Measurements from ENCODE around the gene DDR2.

DDR2 gene

DNA sequence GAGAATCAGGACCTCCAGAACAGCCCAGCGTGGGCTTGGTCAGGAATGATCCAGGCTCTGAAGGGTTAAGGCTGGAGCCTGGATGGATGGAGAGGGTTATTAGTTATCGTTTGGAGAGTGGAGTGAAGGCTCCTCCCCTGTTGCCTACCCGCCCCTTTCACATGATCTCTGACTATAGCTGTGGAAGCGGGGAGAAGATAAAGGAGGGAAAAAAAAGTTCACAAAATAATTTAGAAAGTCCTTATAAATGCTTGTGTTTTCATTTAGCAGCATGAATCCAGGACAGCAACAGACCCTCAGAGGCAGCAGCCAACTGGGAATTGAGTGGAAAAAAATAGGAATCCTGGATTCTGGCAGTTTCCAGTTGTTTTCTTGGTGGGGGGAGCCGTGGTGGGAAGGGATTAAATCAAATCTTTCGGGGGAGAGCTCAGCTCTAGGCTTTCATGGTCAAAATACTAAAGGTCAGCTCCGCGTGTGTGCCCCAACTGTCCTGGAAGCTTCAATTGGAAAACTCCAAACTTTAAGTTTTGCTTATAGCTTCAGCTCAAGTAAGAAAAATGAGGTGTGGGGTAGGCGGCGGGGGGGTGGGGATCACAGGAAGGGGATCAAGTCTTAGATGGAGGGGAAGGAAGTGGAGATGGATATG, 595 bp upstream of the DDR2 start:
- no peak for DNase-seq
- H3K9me2 ChIP-seq (replicated peaks; ENCODE audit: insufficient read depth, low read length): no peaks in the 10 kb centered on the region
- no peak overlapping the region for H3K4me3 ChIP-seq (ENCODE audit: low read length)
- no peaks in the 10 kb centered on the region for H3K27me3 ChIP-seq (replicated peaks; ENCODE audit: insufficient read depth, low read length)
- no peaks in the 10 kb centered on the region for H3K9me3 ChIP-seq (replicated peaks; ENCODE audit: insufficient read depth, low read length)
- no peaks in the 10 kb centered on the region for H4K20me1 ChIP-seq (ENCODE audit: insufficient read depth, low read length)
- H3K36me3 ChIP-seq (replicated peaks; ENCODE audit: insufficient read depth, low read length): no peaks in the 10 kb centered on the region
- TF ChIP-seq EZH2 (optimal IDR thresholded peaks at IDR 0.05; ENCODE audit: low read depth, low read length) (no peak), EZH2phosphoT487 (IDR thresholded peaks at IDR 0.05; ENCODE audit: low read length) (no peak)
- TF ChIP-seq, protein P1, sequence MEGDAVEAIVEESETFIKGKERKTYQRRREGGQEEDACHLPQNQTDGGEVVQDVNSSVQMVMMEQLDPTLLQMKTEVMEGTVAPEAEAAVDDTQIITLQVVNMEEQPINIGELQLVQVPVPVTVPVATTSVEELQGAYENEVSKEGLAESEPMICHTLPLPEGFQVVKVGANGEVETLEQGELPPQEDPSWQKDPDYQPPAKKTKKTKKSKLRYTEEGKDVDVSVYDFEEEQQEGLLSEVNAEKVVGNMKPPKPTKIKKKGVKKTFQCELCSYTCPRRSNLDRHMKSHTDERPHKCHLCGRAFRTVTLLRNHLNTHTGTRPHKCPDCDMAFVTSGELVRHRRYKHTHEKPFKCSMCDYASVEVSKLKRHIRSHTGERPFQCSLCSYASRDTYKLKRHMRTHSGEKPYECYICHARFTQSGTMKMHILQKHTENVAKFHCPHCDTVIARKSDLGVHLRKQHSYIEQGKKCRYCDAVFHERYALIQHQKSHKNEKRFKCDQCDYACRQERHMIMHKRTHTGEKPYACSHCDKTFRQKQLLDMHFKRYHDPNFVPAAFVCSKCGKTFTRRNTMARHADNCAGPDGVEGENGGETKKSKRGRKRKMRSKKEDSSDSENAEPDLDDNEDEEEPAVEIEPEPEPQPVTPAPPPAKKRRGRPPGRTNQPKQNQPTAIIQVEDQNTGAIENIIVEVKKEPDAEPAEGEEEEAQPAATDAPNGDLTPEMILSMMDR (IDR thresholded peaks at IDR 0.05; ENCODE audit: low read length): no peak
- H3K4me2 ChIP-seq (ENCODE audit: low read depth, low read length): no peak overlapping the region
- peaks cover 57% of the 10 kb centered on the region for H3K4me1 ChIP-seq (ENCODE audit: low read length)
- no peaks in the 10 kb centered on the region for H3K79me2 ChIP-seq (ENCODE audit: low read length)
- H3K9ac ChIP-seq (ENCODE audit: low read length): no peak overlapping the region
- H3F3A ChIP-seq (ENCODE audit: insufficient read depth, low read length): peaks cover 31% of the 10 kb centered on the region
- H3K27ac ChIP-seq (ENCODE audit: low read length): peak overlapping the region; percentile 58; the same call in 1 of the 2 replicates
- H2AFZ ChIP-seq (ENCODE audit: low read length): no peak overlapping the region

DNA sequence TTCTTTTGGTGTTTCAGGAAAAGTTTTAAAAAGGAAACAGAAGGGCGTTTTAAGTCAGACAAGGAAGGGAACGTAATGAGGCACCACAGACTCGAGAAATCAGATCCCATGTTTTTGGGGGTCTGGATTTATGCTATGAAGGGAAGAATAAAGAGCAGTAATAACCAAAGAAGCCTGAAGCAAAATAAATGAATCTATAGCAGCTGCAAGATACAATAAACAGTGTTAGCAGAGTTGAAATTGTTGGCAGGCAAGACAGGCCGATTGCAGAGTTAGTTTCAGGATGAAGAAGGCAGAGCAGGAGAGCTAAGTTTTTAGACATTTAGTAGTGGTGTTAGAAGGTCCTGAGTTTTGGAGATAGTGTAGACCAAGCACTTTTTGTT, 425 bp downstream of the DDR2 start:
- Histone ChIP-seq H3F3A (ENCODE audit: insufficient read depth, low read length) (peaks cover 27% of the 10 kb centered on the region), H3K4me2 (ENCODE audit: low read depth, low read length) (peak overlapping the region; percentile 88), H3K36me3 (replicated peaks; ENCODE audit: insufficient read depth, low read length) (no peaks in the 10 kb centered on the region), H3K4me1 (ENCODE audit: low read length) (peaks cover 50% of the 10 kb centered on the region), H3K27ac (ENCODE audit: low read length) (peak overlapping the region; percentile 82), H2AFZ (ENCODE audit: low read length) (peak overlapping the region; percentile 81), H3K4me3 (ENCODE audit: low read length) (peak overlapping the region; percentile 53), H3K9ac (ENCODE audit: low read length) (peak overlapping the region; percentile 58), H4K20me1 (ENCODE audit: insufficient read depth, low read length) (no peaks in the 10 kb centered on the region), H3K9me2 (replicated peaks; ENCODE audit: insufficient read depth, low read length) (no peaks in the 10 kb centered on the region), H3K27me3 (replicated peaks; ENCODE audit: insufficient read depth, low read length) (no peaks in the 10 kb centered on the region), H3K79me2 (ENCODE audit: low read length) (no peaks in the 10 kb centered on the region), H3K9me3 (replicated peaks; ENCODE audit: insufficient read depth, low read length) (no peaks in the 10 kb centered on the region)
- TF ChIP-seq EZH2phosphoT487 (IDR thresholded peaks at IDR 0.05; ENCODE audit: low read length) (no peak), EZH2 (optimal IDR thresholded peaks at IDR 0.05; ENCODE audit: low read depth, low read length) (no peak)
- TF ChIP-seq, protein P1 (IDR thresholded peaks at IDR 0.05; ENCODE audit: low read length): no peak
- peak; percentile 53 for DNase-seq

DNA sequence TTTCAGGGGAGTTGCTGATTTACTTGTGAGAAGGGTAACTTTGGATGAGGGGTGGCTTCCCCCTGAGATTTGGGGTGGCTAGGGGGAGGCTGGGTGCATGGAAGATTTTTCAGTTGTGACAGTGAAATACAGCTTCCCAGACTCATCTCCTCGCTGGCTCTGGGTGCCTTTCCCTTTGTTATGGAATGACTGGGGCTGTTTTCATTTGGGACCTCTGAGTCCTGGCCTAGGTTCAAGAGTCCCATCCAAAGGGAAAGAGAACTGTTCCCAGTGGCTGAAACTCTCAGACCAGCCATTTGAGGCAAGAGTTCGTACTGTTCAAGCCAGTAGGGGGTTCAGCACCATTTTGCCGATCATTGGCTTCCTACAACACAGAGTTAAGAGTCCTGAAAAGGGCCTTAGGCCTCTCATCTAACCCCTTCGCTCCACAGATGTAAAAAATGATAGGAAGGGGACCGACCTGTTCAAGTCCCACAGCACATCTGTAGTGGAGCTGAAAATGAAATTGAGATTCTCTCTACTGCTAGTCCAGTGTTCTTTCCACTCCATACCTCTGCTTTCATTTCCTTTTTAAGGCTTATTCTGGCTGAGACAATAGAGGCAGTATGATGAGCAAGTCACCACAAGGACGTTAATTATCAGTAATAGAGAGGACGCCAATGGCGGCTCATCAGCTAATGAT, 958 bp downstream of the DDR2 start:
- Histone ChIP-seq H3F3A (ENCODE audit: insufficient read depth, low read length) (peaks cover 27% of the 10 kb centered on the region), H3K4me3 (ENCODE audit: low read length) (peak overlapping the region; percentile 53), H3K79me2 (ENCODE audit: low read length) (no peaks in the 10 kb centered on the region), H3K4me2 (ENCODE audit: low read depth, low read length) (peak overlapping the region; percentile 88), H3K27ac (ENCODE audit: low read length) (peak overlapping the region; percentile 82), H3K4me1 (ENCODE audit: low read length) (peaks cover 50% of the 10 kb centered on the region), H2AFZ (ENCODE audit: low read length) (peak overlapping the region; percentile 81), H3K9ac (ENCODE audit: low read length) (peak overlapping the region; percentile 58), H3K27me3 (replicated peaks; ENCODE audit: insufficient read depth, low read length) (no peaks in the 10 kb centered on the region), H3K9me2 (replicated peaks; ENCODE audit: insufficient read depth, low read length) (no peaks in the 10 kb centered on the region), H3K36me3 (replicated peaks; ENCODE audit: insufficient read depth, low read length) (no peaks in the 10 kb centered on the region), H4K20me1 (ENCODE audit: insufficient read depth, low read length) (no peaks in the 10 kb centered on the region), H3K9me3 (replicated peaks; ENCODE audit: insufficient read depth, low read length) (no peaks in the 10 kb centered on the region)
- DNase-seq: peak; percentile 89
- TF ChIP-seq EZH2phosphoT487 (IDR thresholded peaks at IDR 0.05; ENCODE audit: low read length) (no peak), EZH2 (optimal IDR thresholded peaks at IDR 0.05; ENCODE audit: low read depth, low read length) (no peak)
- TF ChIP-seq, protein P1 (IDR thresholded peaks at IDR 0.05; ENCODE audit: low read length): 0 out of 2 replicates have a peak, but pooled peaks have one; percentile 8
